SK-MEL-5 (cell line): ENCODE measurements around the gene UMODL1. TPM values are rescaled to one million over a fixed set of nuclear protein-coding genes. Genes with fewer than 3 reads are reported as not detected.

Source experiments
- DNase-seq: peaks from one replicate; pipeline ENCODE4 v3.0.0-alpha.2; 2016; ENCODE audit warnings: low read depth, low spot score
- in situ Hi-C: cut with HindIII; loops from 2 replicates; pipeline ENCODE4 v1.10.0; 2016; ENCODE audit warnings: low sequenced_read_pairs, high pct_unique_total_duplicates, low pct_unique_long_range_greater_than_20kb
- total RNA-seq: library from RNA; depleted of rRNA; stranded (reverse); fragments of >200 nt; shearing (Covaris generic); gene quantifications from 2 replicates; pipeline ENCODE4 v1.2.3, GENCODE V29; 2014

The UMODL1 gene
- total RNA-seq, 1 experiment from 2014 or later = not detected

- peak; percentile 82 for DNase-seq
- in situ Hi-C loops = no loop called here
These were observed 85.8 kb downstream of the UMODL1 start for GRCh38 chr21:42156690-42157605.

- in situ Hi-C loops = no loop called here
- DNase-seq = no peak
These were observed 86.6 kb downstream of the UMODL1 start for GRCh38 chr21:42157606-42158310.

GRCh38 chr21:42158846-42159245 lies 87.7 kb downstream of the UMODL1 start:
- in situ Hi-C loops = no loop called here

GRCh38 chr21:42159560-42160110 lies 88.5 kb downstream of the UMODL1 start:
- DNase-seq = no peak
- in situ Hi-C loops = no loop called here

More at GRCh38 chr21:42158846-42159245, 87.7 kb downstream of the UMODL1 start:
- no peak for DNase-seq

- no peak for DNase-seq
- in situ Hi-C loops = no loop called here
These were observed 89.1 kb downstream of the UMODL1 start for GRCh38 chr21:42160111-42160721.

- no peak for DNase-seq
These were observed 89.6 kb downstream of the UMODL1 start for GRCh38 chr21:42160765-42161164.

GRCh38 chr21:42161401-42161955 lies 90.4 kb downstream of the UMODL1 start:
- DNase-seq = no peak
- in situ Hi-C loops = no loop called here

More at GRCh38 chr21:42160765-42161164, 89.6 kb downstream of the UMODL1 start:
- in situ Hi-C loops = no loop called here

GRCh38 chr21:42161956-42162681 lies 91.0 kb downstream of the UMODL1 start:
- in situ Hi-C loops = no loop called here
- no peak for DNase-seq

- no peak for DNase-seq
- in situ Hi-C loops = no loop called here
These were observed 91.9 kb downstream of the UMODL1 start for GRCh38 chr21:42162831-42163510.

GRCh38 chr21:42163511-42163863 lies 92.4 kb downstream of the UMODL1 start:
- in situ Hi-C loops = no loop called here
- no peak for DNase-seq

GRCh38 chr21:42164064-42164789 lies 93.1 kb downstream of the UMODL1 start:
- in situ Hi-C loops = no loop called here
- DNase-seq = peak; percentile 59

GRCh38 chr21:42164818-42165217 lies 93.7 kb downstream of the UMODL1 start:
- no peak for DNase-seq
- in situ Hi-C loops = no loop called here

GRCh38 chr21:42165901-42166300 lies 94.8 kb downstream of the UMODL1 start:
- DNase-seq = no peak
- in situ Hi-C loops = no loop called here

GRCh38 chr21:42169758-42170157 lies 98.6 kb downstream of the UMODL1 start:
- in situ Hi-C loops = no loop called here
- no peak for DNase-seq

GRCh38 chr21:42171091-42172053 lies 100.3 kb downstream of the UMODL1 start:
- peak; percentile 49 for DNase-seq
- in situ Hi-C loops = no loop called here
